B cell (primary cell): ENCODE results near the gene PTPRT. TPM values are rescaled to one million over a fixed set of nuclear protein-coding genes. Genes with fewer than 3 reads are reported as not detected.

ENCODE experiments used
- ATAC-seq: fragments of 200-7000 bp; cut with Tn5 transposase; one replicate; pipeline ENCODE4 v1.10.0; 2021; ENCODE audit warnings: low read depth, mild to moderate bottlenecking, moderate number of reproducible peaks, moderate library complexity
- CTCF ChIA-PET: fragments of 350-600 bp; sonication (Branson Sonifier 250); formaldehyde crosslinking; loops from one replicate; lab custom pipeline; 2021; ENCODE audit warnings: antibody characterized with exemption, inconsistent platforms; lab: Charles Lee
- POLR2A ChIA-PET: fragments of 350-600 bp; sonication (Branson Sonifier 250); formaldehyde crosslinking; loops from one replicate; lab custom pipeline; 2021; ENCODE audit warnings: antibody characterized with exemption; lab: Charles Lee
- DNase-seq: peaks from one replicate; pipeline ENCODE4 v3.0.0; 2013
- H2AFZ ChIP-seq: 2 replicates; pipeline ENCODE4 v1.6.1; 2012; ENCODE audit warnings: mild to moderate bottlenecking, low read depth, low read length; ENCODE audit not compliant: insufficient read depth, poor library complexity, severe bottlenecking
- H3K27ac ChIP-seq, 2 donors: 1 replicate in 1 of 2; 2 replicates in 1 of 2; pipeline ENCODE4 v1.5.1; 2012 to 2013; ENCODE audit warnings: low read length in 2 of 2, mild to moderate bottlenecking in 2 of 2, moderate library complexity in 1 of 2
- H3K27me3 ChIP-seq, 4 experiments: fragments of 200-600 bp in 1 of 4; sonication (generic) in 1 of 4; replicated peaks in 1 of 4; 1 replicate in 2 of 4; 2 replicates in 2 of 4; pipeline versions ENCODE4 v1.6.1 to v1.7.0; 2013 to 2016; ENCODE audit warnings: low read length in 3 of 4, mild to moderate bottlenecking in 2 of 4, mixed read lengths in 1 of 4, moderate library complexity in 1 of 4; ENCODE audit not compliant: insufficient read depth in 4 of 4, control insufficient read depth in 3 of 4; ENCODE audit errors: control extremely low read depth in 1 of 4
- H3K36me3 ChIP-seq, 2 experiments: replicated peaks in 1 of 2; 1 replicate in 1 of 2; 2 replicates in 1 of 2; pipeline versions ENCODE4 v1.6.1 to v1.7.1; 2013; ENCODE audit warnings: low read length in 1 of 2; ENCODE audit not compliant: insufficient read depth in 2 of 2, control insufficient read depth in 1 of 2; ENCODE audit errors: control extremely low read depth in 1 of 2, extremely low read depth in 1 of 2
- H3K4me1 ChIP-seq, 2 donors: fragments of 200-600 bp in 1 of 2; sonication (generic) in 1 of 2; 1 replicate in 1 of 2; 2 replicates in 1 of 2; pipeline versions ENCODE4 v1.5.1 to v1.6.1; 2013 to 2017; ENCODE audit warnings: low read length in 2 of 2; ENCODE audit not compliant: control insufficient read depth in 2 of 2, insufficient read depth in 2 of 2
- H3K4me2 ChIP-seq: replicated peaks from 2 replicates; pipeline ENCODE3; 2012; ENCODE audit warnings: mild to moderate bottlenecking, low read depth, low read length; ENCODE audit not compliant: poor library complexity, severe bottlenecking
- H3K4me3 ChIP-seq, 5 experiments: fragments of 200-600 bp in 1 of 5; sonication (generic) in 1 of 5; 1 replicate in 3 of 5; 2 replicates in 2 of 5; pipeline versions ENCODE4 v1.5.1 to v1.7.0; 2011 to 2016; ENCODE audit warnings: low read length in 4 of 5, mild to moderate bottlenecking in 4 of 5, low read depth in 2 of 5, control low read depth in 1 of 5, moderate library complexity in 1 of 5; ENCODE audit not compliant: insufficient read depth in 1 of 5; ENCODE audit errors: control extremely low read depth in 1 of 5, extremely low read depth in 1 of 5
- H3K79me2 ChIP-seq: fragments of 200-600 bp; sonication (generic); one replicate; pipeline ENCODE4 v1.6.0; 2016; ENCODE audit warnings: low read length; ENCODE audit not compliant: control insufficient read depth, insufficient read depth
- H3K9ac ChIP-seq: fragments of 200-600 bp; sonication (generic); 2 replicates; pipeline ENCODE4 v1.6.1; 2017; ENCODE audit warnings: mild to moderate bottlenecking, low read length, moderate library complexity
- H3K9me3 ChIP-seq, 3 donors: one replicate each; pipeline versions ENCODE4 v1.6.1 to v1.7.1; 2013; ENCODE audit warnings: low read length in 2 of 3; ENCODE audit not compliant: control insufficient read depth in 2 of 3, insufficient read depth in 1 of 3; ENCODE audit errors: control extremely low read depth in 1 of 3
- H4K20me1 ChIP-seq: 2 replicates; pipeline ENCODE4 v1.6.0; 2012; ENCODE audit warnings: mild to moderate bottlenecking, low read length; ENCODE audit not compliant: insufficient read depth, control insufficient read depth, poor library complexity, severe bottlenecking
- H3K27ac Mint-ChIP-seq: one replicate; pipeline ENCODE4 v1.8.0; 2021; ENCODE audit warnings: mixed read lengths
- H3K27me3 Mint-ChIP-seq: one replicate; pipeline ENCODE4 v1.8.0; 2021; ENCODE audit warnings: mixed read lengths
- H3K4me1 Mint-ChIP-seq: one replicate; pipeline ENCODE4 v1.8.0; 2021; ENCODE audit warnings: mixed read lengths
- H3K4me3 Mint-ChIP-seq: one replicate; pipeline ENCODE4 v1.8.0; 2021; ENCODE audit warnings: mixed read lengths
- H3K9me3 Mint-ChIP-seq: one replicate; pipeline ENCODE4 v1.8.0; 2022; ENCODE audit warnings: mixed read lengths; ENCODE audit not compliant: insufficient read depth
- CTCF ChIP-seq: fragments of 200-600 bp; IDR thresholded peaks from one replicate; pipeline ENCODE4 v1.8.0; 2022; ENCODE audit warnings: antibody characterized with exemption, mild to moderate bottlenecking
- EZH2 ChIP-seq: IDR thresholded peaks from 2 replicates; pipeline ENCODE4 v1.6.1; 2012; ENCODE audit warnings: borderline replicate concordance, low read depth, mild to moderate bottlenecking, moderate library complexity, low read length; ENCODE audit not compliant: insufficient read depth, poor library complexity, severe bottlenecking
- WGBS: methylation state at CpG from one replicate; pipeline ENCODE4 v1.1.5; 2013; ENCODE audit warnings: missing lambda C conversion rate; ENCODE audit not compliant: insufficient coverage; 5-methylcytosine and 5-hydroxymethylcytosine counted together
- intact Hi-C: fragments of 100-400 bp; cut with micrococcal nuclease; formaldehyde crosslinking; loops from one replicate; pipeline ENCODE4 v1.10.0; 2022
- polyA plus RNA-seq: library from polyadenylated mRNA; depleted of rRNA; stranded (reverse); fragments of >200 nt; gene quantifications from 2 replicates; pipeline ENCODE4 v1.2.3, GENCODE V29; 2012
- total RNA-seq, 2 donors: library from RNA; stranded (reverse); fragments of 120-200 nt in 1 of 2; gene quantifications; 1 replicate in 1 of 2; 2 replicates in 1 of 2; pipeline versions ENCODE4 v1.2.3 to v1.2.4, GENCODE V29; 2013 to 2022

Gene PTPRT
- total and polyA plus RNA-seq, 2 donors (not counting 1 experiment from before 2014, with no cell fraction given) = not detected

- TF ChIP-seq EZH2 = no peak
- TF ChIP-seq CTCF = no peak
- Mint-ChIP-seq H3K4me3 (no peak overlapping the region), H3K9me3 (no peaks in the 10 kb centered on the region), H3K4me1 (no peaks in the 10 kb centered on the region), H3K27me3 (no peaks in the 10 kb centered on the region), H3K27ac (no peak overlapping the region)
- Histone ChIP-seq H2AFZ (no peak overlapping the region), H3K27me3 (no peaks in the 10 kb centered on the region), H3K4me1 (no peaks in the 10 kb centered on the region), H3K36me3 (no peaks in the 10 kb centered on the region), H3K79me2 (no peaks in the 10 kb centered on the region), H3K9ac (no peak overlapping the region), H3K27ac (no peak overlapping the region), H3K4me2 (no peak overlapping the region), H3K9me3 (peaks cover 0 to 12% (median 0%) of the 10 kb centered on the region in 3 donors), H3K4me3 (no peak overlapping the region), H4K20me1 (no peaks in the 10 kb centered on the region)
- 81% methylated on average over 15 of the region's 15 CpGs for WGBS
- DNase-seq (no peak), ATAC-seq (no peak)
- intact Hi-C loops = no loop called here
- CTCF ChIA-PET = no interaction called here
- POLR2A ChIA-PET = no interaction called here
Observed at GRCh38 chr20:42110301-42110700, 1079.4 kb downstream of the PTPRT start.

- Histone ChIP-seq H3K27ac (no peak overlapping the region), H2AFZ (no peak overlapping the region), H3K36me3 (no peaks in the 10 kb centered on the region), H3K4me3 (no peak overlapping the region), H3K9ac (no peak overlapping the region), H4K20me1 (no peaks in the 10 kb centered on the region), H3K4me2 (no peak overlapping the region), H3K4me1 (no peaks in the 10 kb centered on the region), H3K27me3 (no peaks in the 10 kb centered on the region), H3K9me3 (peaks cover 0 to 3% (median 0%) of the 10 kb centered on the region in 3 donors), H3K79me2 (no peaks in the 10 kb centered on the region)
- H3K4me3 Mint-ChIP-seq = no peak overlapping the region
- TF ChIP-seq EZH2 (no peak), CTCF (no peak)
- ChIA-PET POLR2A (no interaction called here), CTCF (no interaction called here)
- intact Hi-C loops = no loop called here
- no peaks in the 10 kb centered on the region for H3K4me1 Mint-ChIP-seq
- DNase-seq = no peak
- no peaks in the 10 kb centered on the region for H3K27me3 Mint-ChIP-seq
- no peaks in the 10 kb centered on the region for H3K9me3 Mint-ChIP-seq
- no peak for ATAC-seq
- no peak overlapping the region for H3K27ac Mint-ChIP-seq
- WGBS = 98% methylated on average over 11 of the region's 12 CpGs
Observed at GRCh38 chr20:42102000-42102399, 1087.7 kb downstream of the PTPRT start.
